D721Med (cell line): ENCODE measurements around the gene SNTA1.
A peak's percentile ranks its signal among the peaks of the same experiment; 100 is the strongest.
"Not testable (repeated sequence)": the region's sequence is repeated elsewhere in the genome, so short reads cannot be mapped to it uniquely, and the experiment has no call there.

ENCODE experiments used
- DNase-seq: peaks from one replicate; pipeline ENCODE4 v3.0.0; 2011; ENCODE audit warnings: low spot score; ENCODE audit not compliant: insufficient read length
- FAIRE-seq: peaks from 2 replicates; lab custom pipeline; 2011; peaks lifted over from hg19 to GRCh38; lab: Jason Lieb, UNC
- CTCF ChIP-seq: IDR thresholded peaks from 2 replicates; pipeline ENCODE4 v1.5.1; 2012; ENCODE audit warnings: mild to moderate bottlenecking, control low read depth; ENCODE audit not compliant: insufficient read depth; ENCODE audit errors: missing control alignments

Gene SNTA1

GRCh38 chr20:33463332-33464101 lies 20.0 kb upstream of the SNTA1 start:
- FAIRE-seq (no peak), DNase-seq (no peak)
- no peak for TF ChIP-seq CTCF

- DNase-seq (no peak), FAIRE-seq (no peak)
- TF ChIP-seq CTCF: no peak
These were observed 17.1 kb upstream of the SNTA1 start for GRCh38 chr20:33460711-33461110.

GRCh38 chr20:33459599-33459998 lies 16.0 kb upstream of the SNTA1 start:
- DNase-seq: no peak
- no peak for TF ChIP-seq CTCF
- FAIRE-seq: no peak

GRCh38 chr20:33456916-33457642 lies 13.5 kb upstream of the SNTA1 start:
- not testable (repeated sequence) for FAIRE-seq
- peak; percentile 59 for DNase-seq
- peak; percentile 97 for TF ChIP-seq CTCF

GRCh38 chr20:33450867-33451266 lies 7.3 kb upstream of the SNTA1 start:
- no peak for TF ChIP-seq CTCF
- FAIRE-seq (no peak), DNase-seq (no peak)

GRCh38 chr20:33445881-33446625 lies 2.5 kb upstream of the SNTA1 start:
- TF ChIP-seq CTCF: no peak
- FAIRE-seq (no peak), DNase-seq (no peak)
